OCI-LY3 (cell line): ENCODE data around the gene FADS1.

Experiments
- H2AFZ ChIP-seq: fragments of 200-600, 300-600 bp; shearing (Covaris generic); 2 replicates; pipeline ENCODE4 v1.6.0; 2014; ENCODE audit warnings: antibody characterized with exemption, low read depth, low read length
- H3K27ac ChIP-seq: fragments of 200-600, 300-600 bp; sonication (generic); 2 replicates; pipeline ENCODE4 v1.5.1; 2014; ENCODE audit warnings: mild to moderate bottlenecking, low read length, moderate library complexity, mixed read lengths
- H3K27me3 ChIP-seq: fragments of 200-600, 300-600 bp; sonication (generic); 2 replicates; pipeline ENCODE4 v1.6.1; 2014; ENCODE audit warnings: low read depth, low read length, mixed read lengths
- H3K36me3 ChIP-seq: fragments of 200-600, 300-600 bp; sonication (generic); replicated peaks from 2 replicates; pipeline ENCODE3; 2014; ENCODE audit warnings: low read depth, low read length, mixed read lengths
- H3K4me1 ChIP-seq: fragments of 300-600, 200-600 bp; sonication (generic); 2 replicates; pipeline ENCODE4 v1.6.1; 2014; ENCODE audit warnings: low read length, mixed read lengths
- H3K4me2 ChIP-seq: fragments of 200-600, 300-600 bp; sonication (generic); 2 replicates; pipeline ENCODE4 v1.6.1; 2014; ENCODE audit warnings: low read length, mixed read lengths
- H3K4me3 ChIP-seq: fragments of 300-600, 200-600 bp; sonication (generic); 2 replicates; pipeline ENCODE4 v1.5.1; 2014; ENCODE audit warnings: antibody characterized with exemption, mild to moderate bottlenecking, low read length, moderate library complexity
- H3K79me2 ChIP-seq: fragments of 300-600, 200-600 bp; shearing (Covaris generic); 2 replicates; pipeline ENCODE4 v1.6.1; 2014; ENCODE audit warnings: mild to moderate bottlenecking, low read length, mixed read lengths
- H3K9ac ChIP-seq: fragments of 300-600, 200-600 bp; shearing (Covaris generic); 2 replicates; pipeline ENCODE4 v1.6.0; 2014; ENCODE audit warnings: mild to moderate bottlenecking, low read length, moderate library complexity
- H3K9me3 ChIP-seq: fragments of 200-600, 300-600 bp; shearing (Covaris generic); 2 replicates; pipeline ENCODE4 v1.6.1; 2014; ENCODE audit warnings: low read length, mixed read lengths; ENCODE audit not compliant: insufficient read depth
- H4K20me1 ChIP-seq: fragments of 200-600, 300-600 bp; sonication (generic); 2 replicates; pipeline ENCODE4 v1.6.1; 2016; ENCODE audit warnings: low read length, mixed read lengths; ENCODE audit not compliant: insufficient read depth
- CTCF ChIP-seq: fragments of 200-600, 300-600 bp; sonication (generic); IDR thresholded peaks from 2 replicates; pipeline ENCODE4 v1.5.1; 2014; ENCODE audit warnings: antibody characterized with exemption, low read length, low read depth
- EZH2phosphoT487 ChIP-seq: fragments of 200-600 bp; shearing (Covaris generic); IDR thresholded peaks from 2 replicates; pipeline ENCODE4 v1.6.1; 2018; ENCODE audit warnings: antibody characterized with exemption, mixed run types, low read depth

Gene FADS1

GRCh38 chr11:61863548-61864081, 46.8 kb upstream of the FADS1 start:
- no peak for TF ChIP-seq CTCF
- no peak for TF ChIP-seq EZH2phosphoT487
- Histone ChIP-seq H4K20me1 (peaks cover 10% of the 10 kb centered on the region; the same call in 1 of the 2 replicates), H3K27ac (no peak overlapping the region), H3K4me3 (no peak overlapping the region), H2AFZ (no peak overlapping the region), H3K27me3 (no peaks in the 10 kb centered on the region), H3K79me2 (no peaks in the 10 kb centered on the region), H3K4me2 (no peak overlapping the region), H3K9ac (no peak overlapping the region), H3K36me3 (peaks cover 62% of the 10 kb centered on the region), H3K9me3 (no peaks in the 10 kb centered on the region), H3K4me1 (no peaks in the 10 kb centered on the region)

GRCh38 chr11:61862714-61863547, 46.1 kb upstream of the FADS1 start:
- H3K4me3 ChIP-seq = no peak overlapping the region
- H3K79me2 ChIP-seq = no peaks in the 10 kb centered on the region
- H3K27me3 ChIP-seq = no peaks in the 10 kb centered on the region
- no peak overlapping the region for H3K9ac ChIP-seq
- H3K4me1 ChIP-seq = no peaks in the 10 kb centered on the region
- no peak for TF ChIP-seq EZH2phosphoT487
- TF ChIP-seq CTCF = no peak
- no peak overlapping the region for H3K4me2 ChIP-seq
- H3K9me3 ChIP-seq = no peaks in the 10 kb centered on the region
- peaks cover 62% of the 10 kb centered on the region for H3K36me3 ChIP-seq
- H2AFZ ChIP-seq = no peak overlapping the region
- H3K27ac ChIP-seq = no peak overlapping the region
- H4K20me1 ChIP-seq = peaks cover 10% of the 10 kb centered on the region; the same call in 1 of the 2 replicates

GRCh38 chr11:61861634-61862033, 44.8 kb upstream of the FADS1 start:
- no peaks in the 10 kb centered on the region for H3K79me2 ChIP-seq
- no peaks in the 10 kb centered on the region for H3K27me3 ChIP-seq
- H3K36me3 ChIP-seq = peaks cover 73% of the 10 kb centered on the region
- TF ChIP-seq EZH2phosphoT487 (no peak), CTCF (no peak)
- H3K9me3 ChIP-seq = no peaks in the 10 kb centered on the region
- no peaks in the 10 kb centered on the region for H3K4me1 ChIP-seq
- no peak overlapping the region for H3K4me2 ChIP-seq
- H3K9ac ChIP-seq = no peak overlapping the region
- H3K4me3 ChIP-seq = no peak overlapping the region
- H4K20me1 ChIP-seq = peaks cover 15% of the 10 kb centered on the region
- no peak overlapping the region for H2AFZ ChIP-seq
- H3K27ac ChIP-seq = no peak overlapping the region

GRCh38 chr11:61860054-61860903, 43.5 kb upstream of the FADS1 start:
- Histone ChIP-seq H4K20me1 (peaks cover 12% of the 10 kb centered on the region; the same call in 1 of the 2 replicates), H3K27ac (no peak overlapping the region), H3K36me3 (peaks cover 72% of the 10 kb centered on the region), H3K4me3 (no peak overlapping the region), H3K27me3 (no peaks in the 10 kb centered on the region), H2AFZ (no peak overlapping the region), H3K9ac (no peak overlapping the region), H3K79me2 (no peaks in the 10 kb centered on the region), H3K4me1 (no peaks in the 10 kb centered on the region), H3K4me2 (no peak overlapping the region), H3K9me3 (no peaks in the 10 kb centered on the region)
- TF ChIP-seq EZH2phosphoT487 (no peak), CTCF (no peak)
